WTC11 (cell line): ENCODE results near the gene CDK5. TPM values are rescaled to one million over a fixed set of nuclear protein-coding genes. Genes with fewer than 3 reads are reported as not detected.

Experiments
- FOXK1 ChIP-seq: sonication (generic); formaldehyde crosslinking; IDR thresholded peaks from 2 replicates; pipeline ENCODE4 v1.8.0; 2022; ENCODE audit warnings: mild to moderate bottlenecking, moderate library complexity, missing genetic modification reagents
- GABPB1 ChIP-seq: sonication (generic); formaldehyde crosslinking; IDR thresholded peaks from 2 replicates; pipeline ENCODE4 v1.8.1; 2023; ENCODE audit warnings: mild to moderate bottlenecking, missing genetic modification reagents
- GRHL2 ChIP-seq: fragments of 250-450 bp; sonication (Bioruptor Pico); IDR thresholded peaks from 2 replicates; pipeline ENCODE4 v1.8.0; 2022; ENCODE audit warnings: mild to moderate bottlenecking, moderate library complexity; ENCODE audit not compliant: insufficient replicate concordance, severe bottlenecking
- HMGA2 ChIP-seq: fragments of 250-450 bp; sonication (Bioruptor Pico); IDR thresholded peaks from 2 replicates; pipeline ENCODE4 v1.4.0; 2021; ENCODE audit warnings: mild to moderate bottlenecking, moderate library complexity
- IRF2 ChIP-seq: sonication (generic); formaldehyde crosslinking; IDR thresholded peaks from 2 replicates; pipeline ENCODE4 v1.8.0; 2022; ENCODE audit warnings: low read depth, missing genetic modification reagents, borderline replicate concordance
- KAT7 ChIP-seq: sonication (generic); formaldehyde crosslinking; IDR thresholded peaks from 2 replicates; pipeline ENCODE4 v1.8.1; 2023; ENCODE audit warnings: missing genetic modification reagents, mild to moderate bottlenecking, borderline replicate concordance
- MYBL2 ChIP-seq: sonication (generic); formaldehyde crosslinking; IDR thresholded peaks from 2 replicates; pipeline ENCODE4 v1.8.1; 2023; ENCODE audit warnings: mild to moderate bottlenecking, moderate library complexity, missing genetic modification reagents
- NR2C2 ChIP-seq: sonication (generic); formaldehyde crosslinking; IDR thresholded peaks from 2 replicates; pipeline ENCODE4 v1.8.0; 2022; ENCODE audit warnings: mild to moderate bottlenecking, missing genetic modification reagents
- PRRX2 ChIP-seq: fragments of 250-450 bp; sonication (Bioruptor Pico); IDR thresholded peaks from 2 replicates; pipeline ENCODE4 v1.8.0; 2021; ENCODE audit warnings: mild to moderate bottlenecking
- RORB ChIP-seq: fragments of 250-450 bp; sonication (Bioruptor Pico); IDR thresholded peaks from 2 replicates; pipeline ENCODE4 v1.9.0; 2021; ENCODE audit warnings: mild to moderate bottlenecking
- SMAD3 ChIP-seq: sonication (generic); formaldehyde crosslinking; IDR thresholded peaks from 2 replicates; pipeline ENCODE4 v1.8.0; 2022; ENCODE audit warnings: missing genetic modification reagents, mild to moderate bottlenecking, borderline replicate concordance
- TEAD4 ChIP-seq: sonication (generic); formaldehyde crosslinking; IDR thresholded peaks from 2 replicates; pipeline ENCODE4 v1.8.0; 2022; ENCODE audit warnings: mild to moderate bottlenecking, missing genetic modification reagents
- ZNF219 ChIP-seq: sonication (generic); formaldehyde crosslinking; IDR thresholded peaks from 2 replicates; pipeline ENCODE4 v1.8.0; 2023; ENCODE audit warnings: missing genetic modification reagents, mild to moderate bottlenecking, borderline replicate concordance
- ZNF263 ChIP-seq: sonication (generic); formaldehyde crosslinking; IDR thresholded peaks from 2 replicates; pipeline ENCODE4 v1.8.1; 2022; ENCODE audit warnings: low read depth, mild to moderate bottlenecking, moderate library complexity, missing genetic modification reagents
- ZNF396 ChIP-seq: fragments of 250-450 bp; sonication (Bioruptor Pico); IDR thresholded peaks from 2 replicates; pipeline ENCODE4 v1.8.0; 2021; ENCODE audit warnings: mild to moderate bottlenecking, moderate library complexity, borderline replicate concordance
- total RNA-seq: library from RNA; stranded (reverse); gene quantifications from 3 replicates; pipeline ENCODE4 v1.2.3, GENCODE V29; 2021
- TF ChIP-seq, protein P1 (sequence below): fragments of 250-450 bp; sonication (Bioruptor Pico); IDR thresholded peaks from 2 replicates; pipeline ENCODE4 v2.1.2; 2022; ENCODE audit warnings: mild to moderate bottlenecking, moderate library complexity
- TF ChIP-seq, protein P2 (sequence below): sonication (generic); formaldehyde crosslinking; IDR thresholded peaks from 2 replicates; pipeline ENCODE4 v1.8.0; 2022; ENCODE audit warnings: mild to moderate bottlenecking, missing genetic modification reagents
- TF ChIP-seq, protein P3 (sequence below): sonication (generic); formaldehyde crosslinking; IDR thresholded peaks from 2 replicates; pipeline ENCODE4 v1.8.1; 2023; ENCODE audit warnings: mild to moderate bottlenecking, missing genetic modification reagents
- TF ChIP-seq, protein P4 (sequence below): sonication (generic); formaldehyde crosslinking; IDR thresholded peaks from 2 replicates; pipeline ENCODE4 v1.8.1; 2022; ENCODE audit warnings: low read depth, mild to moderate bottlenecking, moderate library complexity, missing genetic modification reagents, borderline replicate concordance
- TF ChIP-seq, protein P5 (sequence below): fragments of 250-450 bp; sonication (Bioruptor Pico); IDR thresholded peaks from 2 replicates; pipeline ENCODE4 v1.9.0; 2021; ENCODE audit warnings: mild to moderate bottlenecking, borderline replicate concordance
- TF ChIP-seq, protein P6 (sequence below): fragments of 250-450 bp; sonication (Bioruptor Pico); IDR thresholded peaks from 2 replicates; pipeline ENCODE4 v1.9.0; 2021; ENCODE audit warnings: mild to moderate bottlenecking
- TF ChIP-seq, protein P7 (sequence below): sonication (generic); formaldehyde crosslinking; IDR thresholded peaks from 2 replicates; pipeline ENCODE4 v1.8.1; 2023; ENCODE audit warnings: mild to moderate bottlenecking, missing genetic modification reagents
- TF ChIP-seq, protein P8 (sequence below): fragments of 250-450 bp; sonication (Bioruptor Pico); IDR thresholded peaks from 2 replicates; pipeline ENCODE4 v1.8.0; 2021; ENCODE audit warnings: mild to moderate bottlenecking

The CDK5 gene
- total RNA-seq, 1 experiment from 2014 or later: 27.8 TPM

DNA sequence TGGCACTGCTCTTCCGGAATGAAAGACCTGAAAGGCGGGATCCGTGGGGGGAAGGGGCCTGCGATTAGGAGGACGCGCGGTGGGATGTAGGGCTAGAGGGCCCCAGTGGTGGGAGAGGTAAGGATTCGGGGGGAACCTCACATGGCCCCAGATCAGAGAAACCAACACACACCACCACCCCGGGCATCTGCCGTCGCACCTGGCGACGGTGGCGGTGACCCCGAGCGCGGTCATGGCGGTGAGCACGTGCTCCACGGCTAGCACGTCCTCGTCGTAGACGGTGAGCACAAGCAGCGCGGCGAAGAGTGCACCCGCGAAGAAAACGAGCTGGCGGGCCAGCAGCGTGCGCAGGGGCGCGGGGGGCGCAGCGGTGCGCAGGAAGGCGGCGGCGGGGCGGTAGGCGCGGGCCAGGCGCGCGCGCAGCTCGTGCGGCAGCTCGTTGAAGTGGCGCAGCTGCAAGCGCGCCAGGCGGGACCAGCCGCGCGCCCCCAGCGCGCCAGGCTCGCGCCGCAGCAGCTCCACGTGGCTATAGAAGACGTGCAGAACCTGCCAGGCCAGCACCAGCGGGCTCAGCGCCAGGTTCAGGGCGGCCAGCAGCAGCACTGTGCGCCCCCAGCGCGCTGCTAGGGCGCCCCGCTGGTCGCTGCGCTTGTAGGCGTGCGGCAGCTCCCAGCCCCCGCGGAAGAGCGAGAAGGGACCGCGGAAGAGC is 39.1 kb downstream of the CDK5 start (continued):
- TF ChIP-seq IRF2: peak; percentile 92
- TF ChIP-seq, protein P1, sequence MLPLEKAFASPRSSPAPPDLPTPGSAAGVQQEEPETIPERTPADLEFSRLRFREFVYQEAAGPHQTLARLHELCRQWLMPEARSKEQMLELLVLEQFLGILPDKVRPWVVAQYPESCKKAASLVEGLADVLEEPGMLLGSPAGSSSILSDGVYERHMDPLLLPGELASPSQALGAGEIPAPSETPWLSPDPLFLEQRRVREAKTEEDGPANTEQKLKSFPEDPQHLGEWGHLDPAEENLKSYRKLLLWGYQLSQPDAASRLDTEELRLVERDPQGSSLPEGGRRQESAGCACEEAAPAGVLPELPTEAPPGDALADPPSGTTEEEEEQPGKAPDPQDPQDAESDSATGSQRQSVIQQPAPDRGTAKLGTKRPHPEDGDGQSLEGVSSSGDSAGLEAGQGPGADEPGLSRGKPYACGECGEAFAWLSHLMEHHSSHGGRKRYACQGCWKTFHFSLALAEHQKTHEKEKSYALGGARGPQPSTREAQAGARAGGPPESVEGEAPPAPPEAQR (CRISPR knock-in tag): no peak
- TF ChIP-seq, protein P2, sequence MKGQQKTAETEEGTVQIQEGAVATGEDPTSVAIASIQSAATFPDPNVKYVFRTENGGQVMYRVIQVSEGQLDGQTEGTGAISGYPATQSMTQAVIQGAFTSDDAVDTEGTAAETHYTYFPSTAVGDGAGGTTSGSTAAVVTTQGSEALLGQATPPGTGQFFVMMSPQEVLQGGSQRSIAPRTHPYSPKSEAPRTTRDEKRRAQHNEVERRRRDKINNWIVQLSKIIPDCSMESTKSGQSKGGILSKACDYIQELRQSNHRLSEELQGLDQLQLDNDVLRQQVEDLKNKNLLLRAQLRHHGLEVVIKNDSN (CRISPR knock-in tag): peak; percentile 88
- TF ChIP-seq, protein P3, sequence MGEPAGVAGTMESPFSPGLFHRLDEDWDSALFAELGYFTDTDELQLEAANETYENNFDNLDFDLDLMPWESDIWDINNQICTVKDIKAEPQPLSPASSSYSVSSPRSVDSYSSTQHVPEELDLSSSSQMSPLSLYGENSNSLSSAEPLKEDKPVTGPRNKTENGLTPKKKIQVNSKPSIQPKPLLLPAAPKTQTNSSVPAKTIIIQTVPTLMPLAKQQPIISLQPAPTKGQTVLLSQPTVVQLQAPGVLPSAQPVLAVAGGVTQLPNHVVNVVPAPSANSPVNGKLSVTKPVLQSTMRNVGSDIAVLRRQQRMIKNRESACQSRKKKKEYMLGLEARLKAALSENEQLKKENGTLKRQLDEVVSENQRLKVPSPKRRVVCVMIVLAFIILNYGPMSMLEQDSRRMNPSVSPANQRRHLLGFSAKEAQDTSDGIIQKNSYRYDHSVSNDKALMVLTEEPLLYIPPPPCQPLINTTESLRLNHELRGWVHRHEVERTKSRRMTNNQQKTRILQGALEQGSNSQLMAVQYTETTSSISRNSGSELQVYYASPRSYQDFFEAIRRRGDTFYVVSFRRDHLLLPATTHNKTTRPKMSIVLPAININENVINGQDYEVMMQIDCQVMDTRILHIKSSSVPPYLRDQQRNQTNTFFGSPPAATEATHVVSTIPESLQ (CRISPR knock-in tag): peak; percentile 89; the same call in 1 of the 2 replicates
- no peak for TF ChIP-seq RORB (CRISPR knock-in tag)
- TF ChIP-seq, protein P4, sequence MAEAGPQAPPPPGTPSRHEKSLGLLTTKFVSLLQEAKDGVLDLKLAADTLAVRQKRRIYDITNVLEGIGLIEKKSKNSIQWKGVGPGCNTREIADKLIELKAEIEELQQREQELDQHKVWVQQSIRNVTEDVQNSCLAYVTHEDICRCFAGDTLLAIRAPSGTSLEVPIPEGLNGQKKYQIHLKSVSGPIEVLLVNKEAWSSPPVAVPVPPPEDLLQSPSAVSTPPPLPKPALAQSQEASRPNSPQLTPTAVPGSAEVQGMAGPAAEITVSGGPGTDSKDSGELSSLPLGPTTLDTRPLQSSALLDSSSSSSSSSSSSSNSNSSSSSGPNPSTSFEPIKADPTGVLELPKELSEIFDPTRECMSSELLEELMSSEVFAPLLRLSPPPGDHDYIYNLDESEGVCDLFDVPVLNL (CRISPR knock-in tag): peak; percentile 97
- peak; percentile 86 for TF ChIP-seq ZNF263 (CRISPR knock-in tag)
- no peak for TF ChIP-seq GRHL2 (CRISPR knock-in tag)
- TF ChIP-seq, protein P5, sequence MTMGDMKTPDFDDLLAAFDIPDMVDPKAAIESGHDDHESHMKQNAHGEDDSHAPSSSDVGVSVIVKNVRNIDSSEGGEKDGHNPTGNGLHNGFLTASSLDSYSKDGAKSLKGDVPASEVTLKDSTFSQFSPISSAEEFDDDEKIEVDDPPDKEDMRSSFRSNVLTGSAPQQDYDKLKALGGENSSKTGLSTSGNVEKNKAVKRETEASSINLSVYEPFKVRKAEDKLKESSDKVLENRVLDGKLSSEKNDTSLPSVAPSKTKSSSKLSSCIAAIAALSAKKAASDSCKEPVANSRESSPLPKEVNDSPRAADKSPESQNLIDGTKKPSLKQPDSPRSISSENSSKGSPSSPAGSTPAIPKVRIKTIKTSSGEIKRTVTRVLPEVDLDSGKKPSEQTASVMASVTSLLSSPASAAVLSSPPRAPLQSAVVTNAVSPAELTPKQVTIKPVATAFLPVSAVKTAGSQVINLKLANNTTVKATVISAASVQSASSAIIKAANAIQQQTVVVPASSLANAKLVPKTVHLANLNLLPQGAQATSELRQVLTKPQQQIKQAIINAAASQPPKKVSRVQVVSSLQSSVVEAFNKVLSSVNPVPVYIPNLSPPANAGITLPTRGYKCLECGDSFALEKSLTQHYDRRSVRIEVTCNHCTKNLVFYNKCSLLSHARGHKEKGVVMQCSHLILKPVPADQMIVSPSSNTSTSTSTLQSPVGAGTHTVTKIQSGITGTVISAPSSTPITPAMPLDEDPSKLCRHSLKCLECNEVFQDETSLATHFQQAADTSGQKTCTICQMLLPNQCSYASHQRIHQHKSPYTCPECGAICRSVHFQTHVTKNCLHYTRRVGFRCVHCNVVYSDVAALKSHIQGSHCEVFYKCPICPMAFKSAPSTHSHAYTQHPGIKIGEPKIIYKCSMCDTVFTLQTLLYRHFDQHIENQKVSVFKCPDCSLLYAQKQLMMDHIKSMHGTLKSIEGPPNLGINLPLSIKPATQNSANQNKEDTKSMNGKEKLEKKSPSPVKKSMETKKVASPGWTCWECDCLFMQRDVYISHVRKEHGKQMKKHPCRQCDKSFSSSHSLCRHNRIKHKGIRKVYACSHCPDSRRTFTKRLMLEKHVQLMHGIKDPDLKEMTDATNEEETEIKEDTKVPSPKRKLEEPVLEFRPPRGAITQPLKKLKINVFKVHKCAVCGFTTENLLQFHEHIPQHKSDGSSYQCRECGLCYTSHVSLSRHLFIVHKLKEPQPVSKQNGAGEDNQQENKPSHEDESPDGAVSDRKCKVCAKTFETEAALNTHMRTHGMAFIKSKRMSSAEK (CRISPR knock-in tag): peak; percentile 79; the same call in 1 of the 2 replicates
- TF ChIP-seq, protein P6, sequence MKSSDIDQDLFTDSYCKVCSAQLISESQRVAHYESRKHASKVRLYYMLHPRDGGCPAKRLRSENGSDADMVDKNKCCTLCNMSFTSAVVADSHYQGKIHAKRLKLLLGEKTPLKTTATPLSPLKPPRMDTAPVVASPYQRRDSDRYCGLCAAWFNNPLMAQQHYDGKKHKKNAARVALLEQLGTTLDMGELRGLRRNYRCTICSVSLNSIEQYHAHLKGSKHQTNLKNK (CRISPR knock-in tag): no peak
- no peak for TF ChIP-seq HMGA2 (CRISPR knock-in tag)
- TF ChIP-seq NR2C2 (CRISPR knock-in tag): peak; percentile 88
- peak; percentile 93; the same call in 1 of the 2 replicates for TF ChIP-seq KAT7
- TF ChIP-seq FOXK1: peak; percentile 98
- TF ChIP-seq SMAD3 (CRISPR knock-in tag): peak; percentile 99
- no peak for TF ChIP-seq GABPB1 (CRISPR knock-in tag)
- TF ChIP-seq, protein P7, sequence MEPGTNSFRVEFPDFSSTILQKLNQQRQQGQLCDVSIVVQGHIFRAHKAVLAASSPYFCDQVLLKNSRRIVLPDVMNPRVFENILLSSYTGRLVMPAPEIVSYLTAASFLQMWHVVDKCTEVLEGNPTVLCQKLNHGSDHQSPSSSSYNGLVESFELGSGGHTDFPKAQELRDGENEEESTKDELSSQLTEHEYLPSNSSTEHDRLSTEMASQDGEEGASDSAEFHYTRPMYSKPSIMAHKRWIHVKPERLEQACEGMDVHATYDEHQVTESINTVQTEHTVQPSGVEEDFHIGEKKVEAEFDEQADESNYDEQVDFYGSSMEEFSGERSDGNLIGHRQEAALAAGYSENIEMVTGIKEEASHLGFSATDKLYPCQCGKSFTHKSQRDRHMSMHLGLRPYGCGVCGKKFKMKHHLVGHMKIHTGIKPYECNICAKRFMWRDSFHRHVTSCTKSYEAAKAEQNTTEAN: peak; percentile 99
- peak; percentile 97 for TF ChIP-seq ZNF219
- TF ChIP-seq TEAD4: peak; percentile 83; the same call in 1 of the 2 replicates
- TF ChIP-seq MYBL2 (CRISPR knock-in tag): peak; percentile 98
- TF ChIP-seq, protein P8, sequence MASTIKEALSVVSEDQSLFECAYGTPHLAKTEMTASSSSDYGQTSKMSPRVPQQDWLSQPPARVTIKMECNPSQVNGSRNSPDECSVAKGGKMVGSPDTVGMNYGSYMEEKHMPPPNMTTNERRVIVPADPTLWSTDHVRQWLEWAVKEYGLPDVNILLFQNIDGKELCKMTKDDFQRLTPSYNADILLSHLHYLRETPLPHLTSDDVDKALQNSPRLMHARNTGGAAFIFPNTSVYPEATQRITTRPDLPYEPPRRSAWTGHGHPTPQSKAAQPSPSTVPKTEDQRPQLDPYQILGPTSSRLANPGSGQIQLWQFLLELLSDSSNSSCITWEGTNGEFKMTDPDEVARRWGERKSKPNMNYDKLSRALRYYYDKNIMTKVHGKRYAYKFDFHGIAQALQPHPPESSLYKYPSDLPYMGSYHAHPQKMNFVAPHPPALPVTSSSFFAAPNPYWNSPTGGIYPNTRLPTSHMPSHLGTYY (CRISPR knock-in tag): no peak; the same call in 1 of the 2 replicates
- TF ChIP-seq ZNF396 (CRISPR knock-in tag): 0 out of 2 replicates have a peak, but pooled peaks have one; percentile 59
- no peak for TF ChIP-seq PRRX2 (CRISPR knock-in tag)
